HUDEP-2 (cell line): ENCODE results near the gene SEPTIN10.

Experiments
- DNase-seq, 76 experiments: peaks; one replicate each; lab custom pipeline; 2025; ENCODE audit not compliant: unreplicated experiment in 76 of 76; lab: John Stamatoyannopoulos, UW

Gene SEPTIN10

DNA sequence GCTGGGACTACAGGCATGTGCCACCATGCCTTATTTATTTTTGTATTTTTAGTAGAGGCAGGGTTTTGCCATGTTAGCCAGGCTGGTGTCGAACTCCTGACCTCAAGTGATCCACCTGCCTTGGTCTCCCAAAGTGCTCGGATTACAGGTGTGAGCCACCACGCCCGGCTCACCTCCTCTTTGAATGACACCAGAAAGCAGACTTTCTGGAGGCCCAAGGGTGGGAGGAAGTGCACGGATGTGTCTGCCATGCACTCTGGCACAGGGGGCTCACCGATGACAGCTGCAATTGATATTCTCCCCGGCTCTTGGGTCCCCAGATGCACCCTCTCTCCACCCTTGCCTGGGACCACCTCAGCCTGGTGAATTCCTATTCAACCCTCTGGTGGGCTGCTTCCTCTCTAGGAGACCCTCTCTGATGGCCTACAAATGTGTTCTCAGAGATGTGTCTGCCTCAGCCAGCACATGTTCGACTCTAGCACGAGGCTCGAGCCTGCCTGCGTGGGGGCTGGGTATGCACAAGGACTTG is 87.3 kb downstream of the SEPTIN10 start:
- DNase-seq, result no peak

DNA sequence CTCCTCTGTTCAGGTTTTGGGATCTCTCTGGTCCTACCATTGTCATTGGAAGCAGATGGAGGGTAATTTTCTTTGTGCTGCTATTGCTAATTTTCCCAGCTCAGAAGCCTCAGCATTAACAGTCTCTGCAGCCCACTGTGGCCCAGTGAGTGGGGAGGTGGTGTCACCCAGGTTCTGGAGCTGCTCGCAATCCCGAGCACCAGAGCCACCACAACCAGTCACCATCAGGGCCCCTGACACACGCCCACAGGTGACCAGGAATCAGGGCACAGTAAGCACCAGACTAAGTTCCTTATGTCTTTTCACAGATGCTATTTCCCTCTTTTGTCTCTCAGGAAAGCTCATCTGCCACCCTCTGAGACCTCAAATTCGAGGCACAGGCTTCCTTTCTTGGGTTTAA is 87.9 kb downstream of the SEPTIN10 start:
- DNase-seq, result no peak

DNA sequence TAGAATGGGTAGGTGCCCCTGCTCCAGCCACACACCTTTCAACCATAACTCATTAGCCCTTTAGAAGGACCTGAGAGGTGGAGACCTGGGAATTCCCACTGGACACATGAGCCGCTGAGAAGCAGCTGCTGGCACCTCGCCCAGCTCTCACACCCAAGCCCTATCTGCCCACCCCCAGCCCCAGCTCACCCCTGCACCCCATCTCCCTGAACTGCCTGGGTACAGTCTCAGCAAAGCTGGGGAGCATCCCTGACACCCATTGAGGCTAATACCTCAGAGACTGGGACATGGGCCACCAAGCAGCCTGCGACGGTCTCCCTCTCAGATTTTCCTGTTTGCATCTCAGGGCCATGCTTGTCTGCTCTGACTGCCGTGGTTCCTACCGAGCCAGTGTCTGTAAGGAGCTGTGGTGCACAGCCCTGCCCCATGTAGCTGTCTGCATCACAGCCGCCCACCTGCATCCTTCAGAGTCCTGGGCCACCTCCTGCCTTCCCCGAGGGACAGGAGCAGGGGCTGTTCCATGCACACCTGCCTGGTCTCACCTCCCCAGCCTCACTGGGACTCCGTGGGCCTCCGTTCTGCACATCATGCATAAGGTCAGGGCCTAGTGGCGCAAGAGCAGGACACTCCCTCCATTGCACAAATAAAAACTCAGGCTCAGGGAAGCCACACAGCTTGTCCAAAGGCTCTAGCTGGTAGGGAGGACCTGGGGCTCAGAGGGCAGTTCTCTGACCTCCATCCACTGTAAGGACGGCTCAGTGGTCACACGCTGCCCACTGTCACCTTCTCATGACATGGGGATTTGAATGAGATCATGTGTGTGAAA is 90.0 kb downstream of the SEPTIN10 start:
- no peak for DNase-seq

DNA sequence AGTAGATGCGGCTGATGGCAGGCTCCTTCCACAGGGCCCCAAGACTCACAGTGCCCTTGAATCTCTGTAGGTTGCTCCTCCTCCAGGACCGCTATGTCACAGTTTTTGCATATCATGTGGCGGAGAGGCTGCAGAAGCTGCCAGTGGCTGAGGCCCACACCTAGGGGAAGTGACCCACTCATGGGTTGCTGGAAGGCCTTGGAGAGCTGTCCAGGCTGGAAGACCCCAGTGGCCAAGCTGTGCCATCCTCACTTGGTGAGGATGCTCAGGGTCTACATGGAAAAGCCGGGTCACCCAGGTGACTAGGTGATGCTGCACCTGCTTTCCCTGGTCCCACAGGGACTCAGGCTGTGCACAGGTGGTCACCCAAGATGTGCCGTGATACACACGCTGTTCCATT is 90.6 kb downstream of the SEPTIN10 start:
- DNase-seq, result no peak

DNA sequence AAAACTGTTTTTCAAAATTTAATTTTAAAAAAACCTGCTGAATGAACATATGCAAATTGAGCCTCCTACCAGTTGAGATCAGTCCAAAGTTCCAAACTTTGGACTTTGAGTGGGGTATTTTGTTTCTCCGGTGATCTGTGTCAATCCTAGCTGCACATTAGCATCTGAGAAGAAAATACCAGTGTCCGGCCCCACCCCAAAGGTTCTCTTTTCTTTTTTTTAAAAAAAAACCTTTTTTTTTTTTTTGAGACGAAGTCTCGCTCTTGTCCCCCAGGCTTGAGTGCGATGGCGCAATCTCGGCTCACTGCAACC is 91.7 kb downstream of the SEPTIN10 start:
- DNase-seq, result no peak

DNA sequence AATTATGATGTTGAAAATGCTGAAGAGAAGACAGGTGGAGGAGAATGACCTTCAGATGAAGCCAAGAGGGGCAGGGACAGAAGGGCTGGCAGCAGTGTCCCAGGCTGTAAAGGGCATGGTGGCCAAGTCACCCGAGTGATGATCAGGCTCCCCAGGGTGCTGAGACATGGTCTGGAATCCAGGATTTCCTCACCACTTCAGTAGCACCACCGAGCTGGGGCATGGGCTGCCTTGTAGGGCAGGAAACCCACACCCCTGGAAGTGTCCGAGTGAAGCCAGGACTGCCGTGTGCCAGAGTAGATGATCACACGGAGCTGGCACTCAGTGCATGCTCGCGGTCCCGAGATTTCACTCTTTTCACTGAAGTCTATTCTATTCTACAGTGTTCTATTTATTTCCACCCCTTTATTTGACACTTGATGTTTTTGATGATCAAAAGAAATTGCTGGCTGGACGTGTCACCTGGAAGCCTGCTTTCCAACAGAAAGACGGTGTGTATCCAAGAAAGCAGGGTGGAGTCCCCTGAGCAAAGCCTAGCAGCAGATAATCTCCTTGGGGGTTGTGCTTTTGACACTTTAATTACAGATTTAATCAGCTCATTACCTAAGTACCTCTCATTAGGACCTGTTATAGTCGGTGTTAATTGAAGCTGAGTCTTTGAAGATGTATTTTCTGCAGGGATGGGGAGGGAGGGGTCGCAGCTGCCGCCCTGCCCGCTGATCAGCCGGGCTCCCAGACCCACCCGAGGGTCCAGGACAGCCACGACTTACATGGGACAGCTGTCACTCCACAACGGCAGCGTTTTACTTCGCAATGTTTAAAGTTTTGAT is 92.3 kb downstream of the SEPTIN10 start:
- no peak for DNase-seq

DNA sequence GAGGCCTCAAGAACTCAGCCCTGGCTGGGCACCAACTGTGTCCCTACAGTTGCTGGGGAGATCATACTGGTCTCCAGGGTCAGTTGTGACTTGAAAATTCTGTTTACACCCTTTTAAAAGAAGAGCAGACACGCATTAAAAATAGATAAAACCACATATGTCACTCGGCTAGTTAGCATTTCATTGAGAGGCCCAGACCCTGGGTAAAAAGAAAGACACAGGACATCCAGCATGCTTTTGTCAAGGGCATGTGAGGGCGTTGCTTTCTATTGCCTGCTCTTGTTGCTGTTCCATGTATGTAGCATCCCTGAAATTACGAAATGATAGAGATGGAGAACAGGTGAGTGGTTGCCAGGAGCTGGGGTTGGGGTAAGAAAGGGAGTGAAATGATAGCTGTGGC is 94.3 kb downstream of the SEPTIN10 start:
- no peak for DNase-seq

DNA sequence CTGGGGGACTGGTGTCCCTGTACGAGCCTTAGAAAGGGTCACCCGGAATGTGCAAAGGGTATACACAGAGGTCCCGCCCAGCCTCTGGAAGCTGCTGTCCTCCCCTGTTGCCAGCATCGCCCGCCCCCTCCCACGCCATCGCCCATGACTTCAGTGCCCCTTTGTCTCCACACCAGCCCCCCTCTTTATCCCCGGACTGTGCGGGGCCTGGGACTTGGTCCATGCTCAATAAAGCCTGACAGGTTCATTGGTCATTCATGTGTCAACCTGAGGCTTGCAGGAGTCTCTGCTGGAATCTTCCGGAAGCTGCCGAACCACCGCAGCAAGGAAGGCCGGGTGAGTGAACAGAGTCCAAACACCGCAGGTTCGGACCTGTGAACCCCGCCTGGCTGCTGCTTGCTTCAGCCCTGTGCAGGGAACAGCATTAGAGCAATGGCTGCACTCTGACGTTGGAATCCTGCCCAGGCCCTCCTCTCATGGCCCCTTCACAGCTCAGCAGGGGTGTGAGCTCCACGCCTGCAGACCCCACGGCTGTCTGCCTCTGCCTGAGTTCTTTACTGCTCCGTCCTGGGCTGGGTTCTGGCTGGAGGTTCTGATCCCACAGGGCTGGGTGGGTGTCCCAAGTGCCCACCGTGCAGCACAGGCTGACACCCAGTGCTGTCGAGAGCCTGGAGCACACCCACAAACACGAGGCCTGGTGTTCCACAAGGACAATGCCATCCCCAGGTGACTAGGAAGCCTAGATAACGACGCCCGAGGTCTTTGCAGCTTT is 96.5 kb downstream of the SEPTIN10 start:
- no peak for DNase-seq

DNA sequence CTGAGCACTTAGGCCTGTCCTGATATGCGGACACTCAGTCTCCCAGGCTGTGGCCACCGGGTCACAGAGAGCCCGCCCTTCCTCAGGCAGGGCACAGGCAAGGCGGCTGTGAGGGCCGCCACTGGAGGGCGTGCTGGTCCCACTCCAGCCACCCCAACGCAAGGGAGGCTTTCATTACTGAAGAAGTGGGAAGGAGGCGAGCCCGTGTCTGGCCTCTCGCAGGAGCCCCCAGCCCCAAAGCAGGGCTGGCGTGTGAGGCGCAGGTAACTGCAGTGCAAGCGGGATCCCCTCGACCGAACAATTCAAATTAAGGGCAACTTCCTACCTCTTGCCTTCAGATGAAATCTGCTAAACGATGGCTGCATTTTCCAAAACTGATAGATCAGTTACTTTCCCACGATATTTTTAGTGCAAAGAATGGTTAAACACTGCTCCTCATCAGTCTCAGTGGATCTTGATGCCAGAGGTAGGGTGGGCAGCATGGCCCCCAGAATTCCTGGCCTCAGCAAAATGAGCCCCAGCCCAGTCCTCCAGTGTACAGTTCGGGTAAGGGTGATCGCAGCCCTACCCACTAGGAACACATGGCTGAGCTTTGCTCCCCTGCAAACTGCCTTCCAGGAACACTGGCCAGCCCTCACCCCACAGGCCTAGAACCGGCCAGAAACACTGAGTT is 97.2 kb downstream of the SEPTIN10 start:
- DNase-seq, result peak in 34 of 76 experiments; percentile 1 to 64 (median 24)

DNA sequence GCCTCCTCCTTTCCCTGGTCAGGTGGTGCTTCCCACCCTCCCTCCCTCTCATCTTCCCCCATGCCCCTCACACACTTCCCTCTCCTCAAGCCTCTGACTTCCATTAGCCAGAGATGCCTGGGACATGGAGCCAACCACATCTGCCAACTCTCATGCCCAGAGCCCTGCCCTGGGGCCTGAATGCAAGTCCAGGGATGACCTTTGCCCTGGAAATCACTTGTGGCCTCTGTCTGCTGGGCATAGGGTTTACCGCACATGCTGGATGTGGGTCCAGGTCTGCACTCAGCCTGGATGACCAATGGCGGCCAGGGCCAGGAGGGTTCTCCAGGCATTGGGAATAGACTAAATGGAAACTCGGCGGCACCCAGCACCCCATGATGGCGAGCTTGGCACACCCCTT is 98.9 kb downstream of the SEPTIN10 start:
- no peak for DNase-seq

DNA sequence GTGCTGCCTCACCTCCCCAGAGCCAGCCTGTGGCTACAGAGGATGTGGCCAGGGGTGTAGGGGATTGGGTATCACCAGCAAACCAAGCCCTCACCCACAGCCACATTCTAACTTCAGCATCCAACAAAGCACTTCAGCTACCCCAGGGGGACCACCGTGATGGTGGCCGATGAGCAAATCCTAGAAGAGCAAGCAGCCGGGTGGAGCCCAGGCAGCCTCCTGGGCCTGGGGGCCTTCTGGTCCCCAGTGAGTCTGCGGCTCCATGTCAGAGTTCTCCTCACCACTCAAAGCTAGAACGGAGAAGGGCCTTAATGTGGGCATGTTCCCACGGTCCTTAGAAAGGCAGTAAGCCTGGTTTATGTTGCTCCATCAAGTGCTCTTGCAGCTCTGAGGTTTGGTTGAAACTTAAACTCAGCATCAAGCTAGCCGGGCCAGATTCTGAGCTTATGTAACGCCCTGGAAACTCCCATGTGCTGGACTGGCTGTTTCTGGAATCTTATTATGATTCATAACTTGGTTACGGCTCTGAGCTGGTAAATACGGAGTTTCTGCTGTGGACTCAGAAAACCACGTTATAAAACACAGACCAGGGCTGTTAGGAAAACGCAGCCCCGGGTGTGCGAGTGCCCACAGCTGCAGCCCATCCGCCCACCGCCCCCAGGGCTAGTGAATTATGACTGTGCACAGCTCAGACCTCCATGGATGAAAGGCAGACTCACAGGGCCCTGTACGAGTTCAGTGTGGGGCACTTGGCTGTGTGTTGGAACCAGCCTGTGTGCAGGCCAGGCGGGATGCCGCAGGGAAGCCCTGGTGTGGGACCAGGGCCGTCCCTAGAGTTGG is 99.8 kb downstream of the SEPTIN10 start:
- no peak for DNase-seq

DNA sequence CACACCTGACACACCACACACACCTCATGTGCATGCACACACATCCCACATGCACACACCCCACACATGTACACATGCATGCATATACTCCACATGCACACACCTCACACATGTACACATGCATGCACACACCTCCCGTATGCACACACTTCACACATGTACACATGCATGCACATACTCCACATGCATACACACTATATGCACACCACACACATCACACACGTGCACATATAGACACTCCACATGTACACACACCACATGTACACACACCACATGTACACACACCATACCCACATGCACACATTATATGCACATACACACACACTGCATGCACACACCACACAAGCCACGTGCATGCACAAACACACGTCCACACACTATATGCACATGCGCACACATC is 100.5 kb downstream of the SEPTIN10 start:
- no peak for DNase-seq

DNA sequence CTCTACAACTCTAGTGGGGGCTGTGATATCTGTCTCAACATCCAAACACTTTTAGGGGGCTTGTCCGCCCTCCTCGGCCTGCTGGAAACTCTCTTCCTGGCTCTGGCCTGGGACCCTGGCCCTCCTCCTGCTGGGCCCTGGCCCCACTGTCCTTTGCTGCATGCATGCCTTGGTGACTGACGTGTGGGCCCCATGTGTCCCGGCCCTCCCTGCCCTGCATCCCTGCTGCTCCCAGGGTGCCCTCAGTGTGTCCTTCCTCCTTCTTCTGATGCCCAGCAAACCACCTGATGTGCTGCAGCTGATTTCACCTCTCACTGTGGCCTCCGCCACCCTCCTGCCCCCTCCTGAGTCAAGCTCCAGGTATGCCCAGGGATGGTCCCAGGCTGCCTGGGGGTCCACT is 101.7 kb downstream of the SEPTIN10 start:
- no peak for DNase-seq

DNA sequence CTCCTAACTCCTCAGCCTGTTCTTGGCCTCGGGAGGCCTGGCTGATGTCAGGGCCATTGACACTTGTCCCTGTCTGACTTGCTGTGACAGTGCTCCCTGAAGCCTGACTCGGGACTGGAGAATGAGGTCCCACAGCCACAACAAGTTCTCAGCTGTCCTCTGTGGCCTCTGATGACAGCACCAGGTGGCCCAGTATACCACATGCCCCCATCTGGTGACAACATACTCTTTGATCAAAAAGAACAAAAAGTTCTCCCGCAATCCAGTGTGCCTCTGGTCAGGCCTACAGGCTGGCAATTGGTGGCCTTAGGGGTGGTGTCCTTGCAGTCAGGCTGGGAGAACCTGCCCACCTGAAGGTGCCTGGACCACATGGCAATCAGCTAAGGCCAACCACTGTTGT is 102.6 kb downstream of the SEPTIN10 start:
- DNase-seq, result no peak

DNA sequence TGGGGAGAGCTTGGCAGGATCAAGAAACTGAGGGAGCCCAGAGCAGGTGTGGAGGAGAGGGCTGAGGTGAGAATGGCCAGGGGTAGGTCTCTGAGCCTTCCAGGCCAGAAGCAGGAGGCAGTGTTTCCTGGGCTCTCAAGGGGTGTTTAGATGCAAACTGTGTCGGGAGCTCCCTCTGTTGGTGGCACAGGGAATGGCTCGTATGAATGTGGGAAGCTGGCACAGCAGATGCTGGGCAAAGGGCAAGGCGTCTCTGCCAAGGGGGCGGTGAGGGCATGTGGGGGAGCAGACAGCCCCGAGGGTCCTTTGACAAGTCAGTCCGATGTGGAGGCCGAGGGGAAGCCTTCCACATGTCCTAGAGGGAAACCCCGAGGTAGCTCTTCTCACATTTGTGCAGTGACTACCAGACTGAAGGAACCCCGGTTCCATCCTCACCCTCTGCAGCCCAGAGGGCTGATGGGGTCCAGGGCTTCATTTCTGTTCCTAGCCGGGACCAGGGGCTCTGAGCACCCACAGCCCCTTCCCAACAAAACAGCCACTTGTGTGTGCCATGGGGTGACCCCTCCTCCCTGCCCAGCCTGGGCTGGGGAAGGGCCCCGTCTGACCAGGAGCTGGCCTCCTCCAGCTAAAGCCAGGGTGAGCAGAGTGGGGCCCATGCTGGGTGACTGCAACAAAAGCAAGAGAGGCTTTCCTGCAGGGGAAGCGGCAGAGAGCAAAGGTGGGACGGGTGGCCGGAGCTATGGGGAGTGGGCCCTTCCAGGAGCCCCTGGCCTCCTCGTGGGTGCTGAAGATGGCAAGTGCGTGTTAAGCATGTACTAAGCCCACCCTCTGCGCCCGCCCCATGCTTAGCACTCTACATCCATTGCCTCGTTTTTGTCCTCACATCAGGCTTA is 103.4 kb downstream of the SEPTIN10 start:
- DNase-seq, result peak in 63 of 76 experiments; percentile 0 to 76 (median 38)

DNA sequence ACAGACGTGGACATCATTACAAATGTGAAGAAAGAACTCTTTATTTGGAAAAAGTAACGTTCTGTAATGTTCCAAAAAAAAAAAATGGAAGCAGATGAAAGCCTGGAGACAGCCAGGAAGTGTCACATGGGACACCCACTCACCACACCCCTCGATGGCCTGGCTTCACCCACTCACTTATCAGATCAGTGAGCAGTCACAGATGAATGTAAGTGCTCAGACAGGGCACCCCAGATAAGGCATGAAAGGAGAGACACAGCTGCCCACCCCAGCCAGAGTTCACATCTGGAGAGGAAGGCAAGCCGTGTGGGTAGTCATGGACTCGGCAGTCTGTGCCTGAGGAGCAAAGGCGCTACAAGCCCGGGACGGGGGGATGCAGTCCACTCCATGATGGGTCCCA is 105.2 kb downstream of the SEPTIN10 start:
- peak in 33 of 76 experiments; percentile 0 to 65 (median 15) for DNase-seq

DNA sequence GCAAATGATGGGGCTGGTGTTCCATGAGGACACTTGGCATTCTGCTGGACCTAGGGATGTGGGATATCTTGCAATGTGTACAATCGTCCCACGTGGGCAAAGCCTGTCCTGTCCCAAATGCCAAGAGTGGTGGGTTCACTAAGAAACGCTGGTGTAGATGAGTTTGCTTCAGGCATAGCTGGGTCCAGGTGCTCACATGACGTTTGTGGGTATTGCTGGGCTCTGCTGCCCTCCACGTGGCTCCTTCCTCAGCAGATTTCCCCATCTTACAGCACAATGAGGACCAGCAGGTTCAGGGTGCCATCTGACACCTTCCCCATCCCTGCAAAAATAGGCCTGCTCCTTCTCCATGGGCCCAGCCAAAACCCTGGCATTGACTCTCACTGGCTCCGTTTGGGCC is 105.9 kb downstream of the SEPTIN10 start:
- DNase-seq, result no peak

DNA sequence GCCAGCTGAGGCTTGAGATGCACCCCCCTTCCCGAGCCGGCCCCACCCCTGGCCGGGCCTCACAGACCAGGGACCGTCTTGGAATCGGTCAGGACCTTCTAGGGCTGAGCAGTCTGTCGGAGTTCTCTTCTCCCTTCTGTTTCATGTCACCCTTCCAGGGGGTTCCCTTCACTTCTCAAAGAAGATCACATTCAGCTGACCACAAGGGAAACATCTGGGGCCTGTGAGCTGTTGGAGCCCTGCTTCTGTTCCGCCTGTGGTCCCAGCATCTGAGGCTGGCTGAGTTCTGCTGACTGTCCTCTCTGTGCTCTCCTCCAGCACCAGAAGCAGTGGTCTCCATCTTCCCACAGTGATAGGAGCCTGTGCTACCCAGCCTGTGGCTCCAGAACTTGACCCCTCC is 106.5 kb downstream of the SEPTIN10 start:
- no peak for DNase-seq

DNA sequence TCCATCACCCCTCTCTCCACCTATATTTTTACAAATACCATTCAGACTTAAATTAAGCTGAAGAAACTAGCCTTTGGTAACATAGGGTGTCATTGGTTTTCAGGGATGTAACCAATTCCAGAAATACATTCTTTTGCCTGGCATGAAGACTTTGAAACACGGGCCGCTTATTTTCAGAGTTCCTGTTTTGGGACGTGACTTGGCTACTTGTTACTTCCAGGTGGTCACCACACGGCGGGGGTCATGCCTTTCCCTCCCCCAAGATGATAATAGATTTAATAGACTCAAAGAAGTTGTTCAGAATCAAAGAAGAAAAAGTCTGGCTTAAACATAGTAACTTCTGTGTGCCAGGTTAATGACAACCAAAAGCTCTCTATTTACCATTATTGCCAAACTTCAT is 110.6 kb downstream of the SEPTIN10 start:
- DNase-seq, result no peak
